Measurements from ENCODE around the gene NFE2. TPM values are rescaled to one million over a fixed set of nuclear protein-coding genes. Genes with fewer than 3 reads are reported as not detected.
A peak's percentile ranks its signal among the peaks of the same experiment; 100 is the strongest.

Gene NFE2
- total RNA-seq, 6 donors from 2014 or later = 2.7 to 16.8 (median 9.3) TPM

- no peaks in the 10 kb centered on the region for H3K9me3 ChIP-seq
- no peaks in the 10 kb centered on the region for H3K27me3 ChIP-seq
- peaks cover 13 to 35% (median 24%) of the 10 kb centered on the region in 4 donors for H3K4me1 ChIP-seq
- no peak for TF ChIP-seq POLR2AphosphoS5 (IDR thresholded peaks at IDR 0.05)
- no peak for TF ChIP-seq CTCF (IDR thresholded peaks at IDR 0.05)
- no peak for TF ChIP-seq POLR2A (IDR thresholded peaks at IDR 0.05)
- no peak for TF ChIP-seq EP300 (IDR thresholded peaks at IDR 0.05)
- 93% methylated on average over 7 of the region's 7 CpGs for WGBS, 2 donors
- no peak overlapping the region for H3K27ac ChIP-seq
- no peak overlapping the region for H3K4me3 ChIP-seq
- peaks cover 23 to 54% (median 49%) of the 10 kb centered on the region in 4 donors for H3K36me3 ChIP-seq
- ATAC-seq (ENCODE audit: low FRiP score in 2 of 2) (no peak), DNase-seq (no peak)
Measured at GRCh38 chr12:54340846-54341245, 40.0 kb upstream of the NFE2 start.

- Histone ChIP-seq H3K4me1 (peaks cover 17 to 48% (median 30%) of the 10 kb centered on the region in 4 donors), H3K36me3 (peaks cover 19 to 33% (median 30%) of the 10 kb centered on the region in 4 donors), H3K4me3 (no peak overlapping the region), H3K27me3 (no peaks in the 10 kb centered on the region), H3K27ac (peak overlapping the region in 1 of 4 donors; percentile 1), H3K9me3 (no peaks in the 10 kb centered on the region)
- TF ChIP-seq POLR2AphosphoS5 (IDR thresholded peaks at IDR 0.05) = no peak
- no peak for TF ChIP-seq EP300 (IDR thresholded peaks at IDR 0.05)
- TF ChIP-seq POLR2A (IDR thresholded peaks at IDR 0.05) = no peak
- ATAC-seq (ENCODE audit: low FRiP score in 2 of 2) (no peak), DNase-seq (no peak)
- 60 to 75% methylated on average over 4 of the region's 4 CpGs for WGBS, 2 donors
Measured at GRCh38 chr12:54338698-54339296, 38.0 kb upstream of the NFE2 start.

- DNase-seq (no peak), ATAC-seq (ENCODE audit: low FRiP score in 2 of 2) (peak in 1 of 2 donors; percentile 52)
- Histone ChIP-seq H3K4me1 (peaks cover 17 to 55% (median 30%) of the 10 kb centered on the region in 4 donors), H3K36me3 (peaks cover 13 to 26% (median 23%) of the 10 kb centered on the region in 4 donors), H3K4me3 (no peak overlapping the region), H3K9me3 (no peaks in the 10 kb centered on the region), H3K27ac (peak overlapping the region in 3 of 4 donors; percentile 23 to 52 (median 48)), H3K27me3 (no peaks in the 10 kb centered on the region)
- 47 to 59% methylated on average over 3 of the region's 3 CpGs for WGBS, 2 donors
- TF ChIP-seq CTCF (IDR thresholded peaks at IDR 0.05) (no peak), POLR2AphosphoS5 (IDR thresholded peaks at IDR 0.05) (no peak)
Measured at GRCh38 chr12:54337854-54338650, 37.2 kb upstream of the NFE2 start.

- H3K36me3 ChIP-seq = peaks cover 6 to 19% (median 16%) of the 10 kb centered on the region in 4 donors
- WGBS, 2 donors = 46 to 58% methylated on average over 3 of the region's 3 CpGs
- H3K27me3 ChIP-seq = no peaks in the 10 kb centered on the region
- peak overlapping the region in 2 of 4 donors; percentile 48 to 52 for H3K27ac ChIP-seq
- H3K9me3 ChIP-seq = no peaks in the 10 kb centered on the region
- no peak overlapping the region for H3K4me3 ChIP-seq
- no peak for TF ChIP-seq EP300 (IDR thresholded peaks at IDR 0.05)
- no peak for TF ChIP-seq POLR2A (IDR thresholded peaks at IDR 0.05)
- TF ChIP-seq POLR2AphosphoS5 (IDR thresholded peaks at IDR 0.05) = peak in 1 of 2 donors; percentile 13
- TF ChIP-seq CTCF (IDR thresholded peaks at IDR 0.05) = peak in 1 of 6 experiments; percentile 9
- ATAC-seq (ENCODE audit: low FRiP score in 2 of 2) (peak in 1 of 2 donors; percentile 55), DNase-seq (peak in 1 of 2 donors; percentile 56)
- H3K4me1 ChIP-seq = peaks cover 17 to 62% (median 30%) of the 10 kb centered on the region in 4 donors
Measured at GRCh38 chr12:54337280-54337842, 36.5 kb upstream of the NFE2 start.

- no peaks in the 10 kb centered on the region for H3K9me3 ChIP-seq
- no peak for TF ChIP-seq POLR2AphosphoS5 (IDR thresholded peaks at IDR 0.05)
- TF ChIP-seq EP300 (IDR thresholded peaks at IDR 0.05) = no peak
- no peak for TF ChIP-seq POLR2A (IDR thresholded peaks at IDR 0.05)
- 89 to 93% methylated on average over 4 of the region's 4 CpGs for WGBS, 2 donors
- no peak for ATAC-seq (ENCODE audit: low FRiP score in 2 of 2)
- no peaks in the 10 kb centered on the region for H3K27me3 ChIP-seq
- peaks cover 0 to 9% (median 0%) of the 10 kb centered on the region in 4 donors for H3K36me3 ChIP-seq
- peaks cover 48 to 94% (median 53%) of the 10 kb centered on the region in 4 donors for H3K4me1 ChIP-seq
- DNase-seq = no peak
- no peak overlapping the region for H3K4me3 ChIP-seq
- H3K27ac ChIP-seq = no peak overlapping the region
Measured at GRCh38 chr12:54333420-54334034, 32.7 kb upstream of the NFE2 start.
